Liver (tissue), 3 donors: ENCODE data around the gene ZNRF3.

ENCODE experiments used
- ATF3 ChIP-seq: IDR thresholded peaks from 2 replicates; pipeline ENCODE4 v1.6.1; 2016; ENCODE audit warnings: antibody characterized with exemption
- CTCF ChIP-seq: fragments of 150-350 bp; IDR thresholded peaks from 2 replicates; pipeline ENCODE4 v1.5.1; 2017; ENCODE audit warnings: improper control_type of control experiment, low read depth, low read length; ENCODE audit not compliant: missing input control
- EGR1 ChIP-seq, 2 donors: IDR thresholded peaks; 2 replicates each; pipeline ENCODE4 v1.6.1; 2016 to 2018; ENCODE audit warnings: antibody characterized with exemption in 2 of 2, low read depth in 2 of 2
- GABPA ChIP-seq, 2 donors: IDR thresholded peaks in 1 of 2; conservative IDR thresholded peaks in 1 of 2; 2 replicates each; pipeline ENCODE4 v1.6.1; 2016; ENCODE audit warnings: antibody characterized with exemption in 2 of 2, mild to moderate bottlenecking in 1 of 2, moderate library complexity in 1 of 2
- HNF4G ChIP-seq: IDR thresholded peaks from 2 replicates; pipeline ENCODE4 v1.6.1; 2016; ENCODE audit warnings: antibody characterized with exemption
- JUND ChIP-seq, 2 donors: IDR thresholded peaks; 2 replicates each; pipeline ENCODE4 v1.6.1; 2016; ENCODE audit warnings: antibody characterized with exemption in 2 of 2
- MAX ChIP-seq: IDR thresholded peaks from 2 replicates; pipeline ENCODE4 v1.6.1; 2016; ENCODE audit warnings: antibody characterized with exemption
- RAD21 ChIP-seq, 2 donors: IDR thresholded peaks; 2 replicates each; pipeline ENCODE4 v1.6.1; 2016; ENCODE audit warnings: antibody characterized with exemption in 2 of 2, mild to moderate bottlenecking in 2 of 2
- REST ChIP-seq: IDR thresholded peaks from 2 replicates; pipeline ENCODE4 v1.6.1; 2016; ENCODE audit warnings: antibody characterized with exemption, mild to moderate bottlenecking
- donor health status: healthy.
- donor health status: healthy.

- no peak for TF ChIP-seq CTCF
- TF ChIP-seq RAD21 (IDR thresholded peaks at IDR 0.05), result no peak
- TF ChIP-seq REST, result no peak
- no peak for TF ChIP-seq HNF4G
- TF ChIP-seq EGR1 (IDR thresholded peaks at IDR 0.05; ENCODE audit: low read depth in 2 of 2), result no peak
- TF ChIP-seq MAX, result no peak
- no peak for TF ChIP-seq ATF3
- TF ChIP-seq JUND (IDR thresholded peaks at IDR 0.05), result no peak
- no peak for TF ChIP-seq GABPA (IDR thresholded peaks at IDR 0.05 in 1 of 2, conservative IDR thresholded peaks at IDR 0.05 in 1 of 2)
Measured at GRCh38 chr22:28921585-28921879, 38.2 kb downstream of the ZNRF3 start.
